ENCODE measurements around the gene PPP1R2C.

PPP1R2C gene

DNA sequence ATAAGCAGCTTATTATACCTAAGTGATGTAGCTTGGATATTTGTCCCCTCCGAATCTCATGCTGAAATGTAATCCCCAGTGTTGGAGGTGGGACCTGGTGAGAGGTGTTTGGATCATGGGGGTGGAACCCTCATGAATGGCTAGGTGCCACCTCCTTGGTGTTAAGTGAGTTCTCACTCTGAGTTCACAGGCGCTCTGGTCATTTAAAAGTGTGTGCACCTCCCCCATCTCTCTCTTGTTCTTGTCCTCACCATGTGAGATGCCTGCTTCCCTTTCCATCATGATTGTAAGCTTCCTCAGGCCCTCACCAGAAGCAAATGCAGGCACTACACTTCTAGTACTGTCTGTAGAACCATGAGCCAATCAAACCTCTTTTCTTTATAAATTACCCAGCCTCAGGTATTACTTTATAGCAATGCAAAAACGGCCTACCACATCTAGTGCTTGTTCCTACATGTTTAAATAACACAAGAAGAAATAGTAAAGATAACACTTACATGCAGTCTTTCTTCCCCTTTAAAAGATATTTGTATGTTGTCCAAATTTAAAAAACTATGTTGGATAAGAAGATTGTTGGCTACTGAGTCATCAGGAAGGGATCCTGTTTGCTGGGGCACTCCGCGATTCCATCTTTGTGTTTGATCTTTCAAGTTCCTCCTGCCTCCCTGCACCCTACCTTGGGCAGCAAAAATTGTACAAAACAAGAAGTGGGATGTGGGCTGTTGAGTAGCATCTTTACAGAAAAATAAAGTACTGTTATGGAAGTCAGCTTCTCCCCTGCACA lies 29.7 kb downstream of the PPP1R2C start:
- Histone ChIP-seq H3F3A (ENCODE audit: insufficient read depth) (no peaks in the 10 kb centered on the region), H4K20me1 (ENCODE audit: low read depth, low read length) (no peaks in the 10 kb centered on the region), H3K27ac (ENCODE audit: low read depth, low read length) (no peak overlapping the region), H3K27me3 (ENCODE audit: low read length) (no peaks in the 10 kb centered on the region), H3K79me2 (ENCODE audit: insufficient read depth, low read length) (no peaks in the 10 kb centered on the region), H3K9me2 (replicated peaks; ENCODE audit: insufficient read depth, low read length) (no peaks in the 10 kb centered on the region), H2AFZ (ENCODE audit: low read depth, low read length, severe bottlenecking) (no peak overlapping the region), H3K9me3 (ENCODE audit: insufficient read depth, low read length) (no peaks in the 10 kb centered on the region), H3K9ac (ENCODE audit: low read length) (no peak overlapping the region), H3K36me3 (ENCODE audit: low read length) (no peaks in the 10 kb centered on the region), H3K4me2 (ENCODE audit: low read depth, low read length, poor library complexity, severe bottlenecking) (no peak overlapping the region), H3K4me3 (ENCODE audit: insufficient read depth, low read length, poor library complexity, severe bottlenecking) (no peak overlapping the region)
- TF ChIP-seq CTCF (IDR thresholded peaks at IDR 0.05; ENCODE audit: insufficient read depth, low read length, poor library complexity, severe bottlenecking) (no peak), EZH2phosphoT487 (conservative IDR thresholded peaks at IDR 0.05; ENCODE audit: low read length) (no peak)

DNA sequence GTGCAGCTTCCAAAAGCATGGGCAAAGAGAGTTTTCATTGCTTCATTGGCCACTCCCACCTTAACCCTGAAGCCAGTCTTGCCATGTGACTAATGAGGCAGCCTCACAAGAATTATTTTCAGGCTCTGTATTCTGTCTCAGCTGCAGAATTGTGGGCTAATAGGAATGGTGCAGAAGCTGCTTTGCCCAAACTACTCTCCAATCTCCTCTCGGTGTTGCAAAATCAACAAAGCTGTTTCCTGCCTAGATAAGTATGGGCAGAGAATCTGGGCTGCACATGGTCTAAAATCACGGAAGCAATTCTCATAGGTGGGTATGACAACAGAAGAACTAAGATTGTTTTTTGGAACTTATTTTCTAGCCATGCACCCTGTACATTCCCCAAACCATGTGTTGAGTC lies 31.4 kb downstream of the PPP1R2C start:
- H3K4me2 ChIP-seq (ENCODE audit: low read depth, low read length, poor library complexity, severe bottlenecking), result no peak overlapping the region
- no peaks in the 10 kb centered on the region for H3K27me3 ChIP-seq (ENCODE audit: low read length)
- TF ChIP-seq CTCF (IDR thresholded peaks at IDR 0.05; ENCODE audit: insufficient read depth, low read length, poor library complexity, severe bottlenecking) (no peak), EZH2phosphoT487 (conservative IDR thresholded peaks at IDR 0.05; ENCODE audit: low read length) (no peak)
- no peaks in the 10 kb centered on the region for H3K9me3 ChIP-seq (ENCODE audit: insufficient read depth, low read length)
- no peaks in the 10 kb centered on the region for H3K36me3 ChIP-seq (ENCODE audit: low read length)
- H2AFZ ChIP-seq (ENCODE audit: low read depth, low read length, severe bottlenecking), result no peak overlapping the region
- H3K27ac ChIP-seq (ENCODE audit: low read depth, low read length), result no peak overlapping the region
- H4K20me1 ChIP-seq (ENCODE audit: low read depth, low read length), result no peaks in the 10 kb centered on the region
- H3K79me2 ChIP-seq (ENCODE audit: insufficient read depth, low read length), result no peaks in the 10 kb centered on the region
- no peak overlapping the region for H3K4me3 ChIP-seq (ENCODE audit: insufficient read depth, low read length, poor library complexity, severe bottlenecking)
- no peaks in the 10 kb centered on the region for H3F3A ChIP-seq (ENCODE audit: insufficient read depth)
- no peak overlapping the region for H3K9ac ChIP-seq (ENCODE audit: low read length)
- H3K9me2 ChIP-seq (replicated peaks; ENCODE audit: insufficient read depth, low read length), result no peaks in the 10 kb centered on the region

GRCh38 chrX:42740456-42740855 lies 37.5 kb downstream of the PPP1R2C start:
- no peaks in the 10 kb centered on the region for H3K36me3 ChIP-seq (ENCODE audit: low read length)
- H3K4me2 ChIP-seq (ENCODE audit: low read depth, low read length, poor library complexity, severe bottlenecking), result no peak overlapping the region
- no peak overlapping the region for H3K27ac ChIP-seq (ENCODE audit: low read depth, low read length)
- H2AFZ ChIP-seq (ENCODE audit: low read depth, low read length, severe bottlenecking), result no peak overlapping the region
- H4K20me1 ChIP-seq (ENCODE audit: low read depth, low read length), result no peaks in the 10 kb centered on the region
- H3F3A ChIP-seq (ENCODE audit: insufficient read depth), result no peaks in the 10 kb centered on the region
- TF ChIP-seq CTCF (IDR thresholded peaks at IDR 0.05; ENCODE audit: insufficient read depth, low read length, poor library complexity, severe bottlenecking) (no peak), EZH2phosphoT487 (conservative IDR thresholded peaks at IDR 0.05; ENCODE audit: low read length) (no peak)
- no peaks in the 10 kb centered on the region for H3K27me3 ChIP-seq (ENCODE audit: low read length)
- H3K9ac ChIP-seq (ENCODE audit: low read length), result no peak overlapping the region
- H3K4me3 ChIP-seq (ENCODE audit: insufficient read depth, low read length, poor library complexity, severe bottlenecking), result no peak overlapping the region
- H3K9me3 ChIP-seq (ENCODE audit: insufficient read depth, low read length), result no peaks in the 10 kb centered on the region
- no peaks in the 10 kb centered on the region for H3K9me2 ChIP-seq (replicated peaks; ENCODE audit: insufficient read depth, low read length)
- H3K79me2 ChIP-seq (ENCODE audit: insufficient read depth, low read length), result no peaks in the 10 kb centered on the region

All from SU-DHL-6 (cell line).